OCI-LY7 (cell line): ENCODE data around the gene OSBPL1A. TPM values are rescaled to one million over a fixed set of nuclear protein-coding genes. Genes with fewer than 3 reads are reported as not detected.

Experiments
- BruUV-seq: library from RNA; stranded (reverse); fragments of 400-500 nt; replicated peaks from 2 replicates; lab custom pipeline; 2021; lab: Mats Ljungman, UMichigan
- CTCF ChIA-PET: fragments of 300-600 bp; sonication (Branson Sonifier 250); formaldehyde crosslinking; loops from one replicate; lab custom pipeline; 2022; ENCODE audit warnings: antibody characterized with exemption; ENCODE audit not compliant: unreplicated experiment; lab: Charles Lee
- POLR2A ChIA-PET: fragments of 300-600 bp; sonication (Branson Sonifier 250); formaldehyde crosslinking; loops from one replicate; lab custom pipeline; 2022; ENCODE audit warnings: antibody characterized with exemption; lab: Charles Lee
- DNase-seq: peaks from one replicate; pipeline ENCODE4 v3.0.0-alpha.2; 2015; ENCODE audit warnings: low spot score
- H2AFZ ChIP-seq: fragments of 200-600 bp; sonication (generic), shearing (Covaris generic); 2 replicates; pipeline ENCODE4 v1.6.1; 2014; ENCODE audit warnings: mild to moderate bottlenecking, antibody characterized with exemption, low read length, moderate library complexity
- H3K27ac ChIP-seq: fragments of 200-600 bp; sonication (generic); 2 replicates; pipeline ENCODE4 v1.5.1; 2014; ENCODE audit warnings: mixed run types, low read depth, mild to moderate bottlenecking, moderate library complexity, low read length, inconsistent platforms; ENCODE audit not compliant: poor library complexity, severe bottlenecking
- H3K36me3 ChIP-seq: fragments of 200-600 bp; sonication (generic); 2 replicates; pipeline ENCODE4 v1.6.1; 2014; ENCODE audit warnings: mild to moderate bottlenecking, antibody characterized with exemption, low read length, moderate library complexity, mixed read lengths; ENCODE audit not compliant: insufficient read depth
- H3K4me1 ChIP-seq: fragments of 200-600 bp; sonication (generic); 2 replicates; pipeline ENCODE4 v1.5.1; 2014; ENCODE audit warnings: mild to moderate bottlenecking, low read length; ENCODE audit not compliant: insufficient read depth, poor library complexity, severe bottlenecking
- H3K4me2 ChIP-seq: fragments of 200-600 bp; sonication (generic); 2 replicates; pipeline ENCODE4 v1.6.1; 2014; ENCODE audit warnings: mild to moderate bottlenecking, low read length
- H3K4me3 ChIP-seq: fragments of 200-600 bp; sonication (generic); 2 replicates; pipeline ENCODE4 v1.5.1; 2014; ENCODE audit warnings: mild to moderate bottlenecking, low read depth, low read length; ENCODE audit not compliant: poor library complexity, severe bottlenecking
- H3K79me2 ChIP-seq: fragments of 200-600 bp; sonication (generic); 2 replicates; pipeline ENCODE4 v1.6.1; 2016; ENCODE audit warnings: low read depth, mild to moderate bottlenecking, low read length, moderate library complexity, mixed read lengths; ENCODE audit not compliant: insufficient read depth
- H3K9me2 ChIP-seq: fragments of 200-600 bp; sonication (generic); 2 replicates; pipeline ENCODE4 v1.6.1; 2016; ENCODE audit warnings: mild to moderate bottlenecking, low read length, mixed read lengths; ENCODE audit not compliant: insufficient read depth
- H3K9me3 ChIP-seq: fragments of 200-600 bp; sonication (generic); 2 replicates; pipeline ENCODE4 v1.6.1; 2014; ENCODE audit warnings: mild to moderate bottlenecking, mixed run types, low read length, mixed read lengths
- H4K20me1 ChIP-seq: fragments of 200-600 bp; sonication (generic); 2 replicates; pipeline ENCODE4 v1.6.1; 2014; ENCODE audit warnings: mild to moderate bottlenecking, antibody characterized with exemption, low read length, moderate library complexity, mixed read lengths; ENCODE audit not compliant: insufficient read depth
- EZH2phosphoT487 ChIP-seq: fragments of 200-600 bp; sonication (generic); IDR thresholded peaks from 2 replicates; pipeline ENCODE4 v1.6.1; 2018; ENCODE audit warnings: low read depth, borderline replicate concordance, mild to moderate bottlenecking, mixed run types, antibody characterized with exemption, low read length, moderate library complexity, mixed read lengths
- intact Hi-C: fragments of 100-400 bp; cut with micrococcal nuclease; formaldehyde crosslinking; loops from one replicate; pipeline ENCODE4 v1.10.0; 2022; ENCODE audit not compliant: unreplicated experiment
- total RNA-seq, 2 experiments: library from RNA; depleted of rRNA in 1 of 2; stranded (reverse); fragments of >200 nt in 1 of 2; shearing (Covaris generic) in 1 of 2; gene quantifications; 2 replicates each; pipeline ENCODE4 v1.2.3, GENCODE V29; 2014 to 2022
- TF ChIP-seq, protein P1 (sequence below): fragments of 200-600 bp; sonication (generic); conservative IDR thresholded peaks from 2 replicates; pipeline ENCODE4 v1.5.1; 2014; ENCODE audit warnings: mild to moderate bottlenecking, antibody characterized with exemption, low read length, moderate library complexity, mixed read lengths

Gene OSBPL1A
- total RNA-seq, 2 experiments from 2014 or later: 0.06 to 0.59 TPM

DNA sequence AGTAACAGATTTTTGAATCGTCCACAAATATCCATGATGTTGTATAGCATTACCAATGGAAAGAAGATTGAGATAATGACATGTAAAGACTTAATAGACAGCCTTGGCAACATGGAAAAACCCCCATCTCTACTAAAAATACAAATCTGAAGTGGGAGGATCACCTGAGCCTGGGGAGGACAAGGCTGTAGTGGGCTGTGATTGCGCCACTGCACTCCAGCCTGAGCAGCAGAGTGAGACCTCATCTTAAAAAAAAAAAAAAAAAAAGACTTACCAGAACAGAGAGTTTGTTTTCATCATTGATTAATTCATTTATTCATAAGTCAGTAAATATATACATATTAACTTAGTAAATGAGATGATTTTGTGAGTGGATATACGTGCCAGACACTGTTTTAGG is 7.0 kb upstream of the OSBPL1A start:
- no peaks in the 10 kb centered on the region for H3K36me3 ChIP-seq
- ChIA-PET CTCF (no interaction called here), POLR2A (no interaction called here)
- no peaks in the 10 kb centered on the region for H3K79me2 ChIP-seq
- no peak overlapping the region for H2AFZ ChIP-seq
- no TSS peak for BruUV-seq
- intact Hi-C loops: no loop called here
- H3K9me3 ChIP-seq: no peaks in the 10 kb centered on the region
- H3K4me3 ChIP-seq: no peak overlapping the region
- H3K9me2 ChIP-seq: no peaks in the 10 kb centered on the region
- H3K27ac ChIP-seq: no peak overlapping the region
- TF ChIP-seq EZH2phosphoT487: no peak
- TF ChIP-seq, protein P1, sequence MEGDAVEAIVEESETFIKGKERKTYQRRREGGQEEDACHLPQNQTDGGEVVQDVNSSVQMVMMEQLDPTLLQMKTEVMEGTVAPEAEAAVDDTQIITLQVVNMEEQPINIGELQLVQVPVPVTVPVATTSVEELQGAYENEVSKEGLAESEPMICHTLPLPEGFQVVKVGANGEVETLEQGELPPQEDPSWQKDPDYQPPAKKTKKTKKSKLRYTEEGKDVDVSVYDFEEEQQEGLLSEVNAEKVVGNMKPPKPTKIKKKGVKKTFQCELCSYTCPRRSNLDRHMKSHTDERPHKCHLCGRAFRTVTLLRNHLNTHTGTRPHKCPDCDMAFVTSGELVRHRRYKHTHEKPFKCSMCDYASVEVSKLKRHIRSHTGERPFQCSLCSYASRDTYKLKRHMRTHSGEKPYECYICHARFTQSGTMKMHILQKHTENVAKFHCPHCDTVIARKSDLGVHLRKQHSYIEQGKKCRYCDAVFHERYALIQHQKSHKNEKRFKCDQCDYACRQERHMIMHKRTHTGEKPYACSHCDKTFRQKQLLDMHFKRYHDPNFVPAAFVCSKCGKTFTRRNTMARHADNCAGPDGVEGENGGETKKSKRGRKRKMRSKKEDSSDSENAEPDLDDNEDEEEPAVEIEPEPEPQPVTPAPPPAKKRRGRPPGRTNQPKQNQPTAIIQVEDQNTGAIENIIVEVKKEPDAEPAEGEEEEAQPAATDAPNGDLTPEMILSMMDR: no peak
- H3K4me1 ChIP-seq: no peaks in the 10 kb centered on the region
- H4K20me1 ChIP-seq: no peaks in the 10 kb centered on the region
- no peak for DNase-seq
- H3K4me2 ChIP-seq: no peak overlapping the region

DNA sequence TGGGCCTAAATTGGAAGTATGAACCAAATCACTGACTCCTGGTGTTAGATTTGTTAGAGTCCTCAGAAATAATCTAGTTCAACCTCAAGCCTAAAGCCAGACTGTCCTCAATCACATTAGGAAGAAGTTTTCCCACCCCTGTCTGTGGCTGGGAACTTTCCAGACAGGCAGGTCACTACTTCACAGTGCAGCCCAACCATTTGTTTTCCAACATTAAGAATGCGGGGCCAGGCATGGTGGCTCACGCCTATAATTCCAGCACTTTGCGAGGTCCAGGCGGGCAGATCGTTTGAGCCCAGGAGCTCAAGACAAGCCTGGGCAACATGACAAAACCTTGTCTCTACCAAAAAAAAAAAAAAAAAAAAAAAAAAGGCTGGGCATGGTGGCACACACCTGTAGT is 5.5 kb upstream of the OSBPL1A start:
- no TSS peak for BruUV-seq
- POLR2A ChIA-PET: interaction anchor here (0.7 kb wide), 1 partner anchor 1396 kb away, joined by 8 read pairs; no protein-coding TSS in a partner anchor
- CTCF ChIA-PET: no interaction called here

DNA sequence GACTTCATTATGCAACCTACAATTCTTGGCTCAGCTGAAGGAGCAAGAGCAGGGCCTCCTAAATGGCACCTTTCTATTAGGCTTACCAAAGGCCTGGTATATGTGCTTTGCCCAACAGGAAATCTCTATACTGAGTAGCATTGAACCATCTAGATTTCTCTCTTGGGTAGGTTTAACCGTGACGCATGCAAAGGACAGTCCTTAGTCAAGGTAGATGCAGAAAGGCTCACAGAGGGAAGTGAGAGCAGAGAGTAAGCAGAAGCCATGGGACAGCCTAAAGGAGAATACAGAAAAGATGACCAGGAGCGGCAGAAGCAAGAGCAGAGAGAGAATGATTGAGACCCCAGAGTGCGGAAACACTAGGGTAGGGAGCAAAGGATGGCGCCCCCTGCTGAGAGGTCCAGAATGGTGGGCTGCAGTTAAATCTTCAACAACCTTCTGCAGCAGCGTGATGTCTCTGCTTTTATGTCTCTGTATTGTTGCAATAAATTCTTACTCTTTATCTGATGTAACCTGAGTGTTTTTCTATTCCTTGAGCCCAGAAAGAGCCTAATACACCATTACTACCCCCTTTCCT is 4.7 kb upstream of the OSBPL1A start:
- peak; percentile 4 for DNase-seq
- Histone ChIP-seq H3K4me3 (no peak overlapping the region), H3K27ac (no peak overlapping the region), H3K9me3 (no peaks in the 10 kb centered on the region), H3K4me2 (no peak overlapping the region), H3K79me2 (no peaks in the 10 kb centered on the region), H3K36me3 (no peaks in the 10 kb centered on the region), H2AFZ (no peak overlapping the region), H3K4me1 (peaks cover 2% of the 10 kb centered on the region), H3K9me2 (no peaks in the 10 kb centered on the region), H4K20me1 (no peaks in the 10 kb centered on the region)
- TF ChIP-seq EZH2phosphoT487: no peak
- TF ChIP-seq, protein P1: peak; percentile 62
- ChIA-PET POLR2A (interaction anchor here (0.7 kb wide), 1 partner anchor 1813 kb away, joined by 3 read pairs; no protein-coding TSS in a partner anchor), CTCF (no interaction called here)
- BruUV-seq: no TSS peak
- intact Hi-C loops: no loop called here

More for the DNA sequence above, 5.5 kb upstream of the OSBPL1A start:
- H3K9me3 ChIP-seq: no peaks in the 10 kb centered on the region
- no peaks in the 10 kb centered on the region for H3K79me2 ChIP-seq
- H3K36me3 ChIP-seq: no peaks in the 10 kb centered on the region
- intact Hi-C loops: no loop called here
- H3K4me2 ChIP-seq: no peak overlapping the region
- H2AFZ ChIP-seq: no peak overlapping the region
- DNase-seq: no peak
- H3K4me3 ChIP-seq: no peak overlapping the region
- no peaks in the 10 kb centered on the region for H3K9me2 ChIP-seq
- no peak overlapping the region for H3K27ac ChIP-seq
- no peak for TF ChIP-seq EZH2phosphoT487
- TF ChIP-seq, protein P1: no peak
- no peaks in the 10 kb centered on the region for H4K20me1 ChIP-seq
- no peaks in the 10 kb centered on the region for H3K4me1 ChIP-seq
